GM12878 (cell line): Measurements from ENCODE around the gene INHA. TPM values are rescaled to one million over a fixed set of nuclear protein-coding genes. Genes with fewer than 3 reads are reported as not detected.

Experiments
- ATAC-seq: fragments of 200-7000 bp; cut with Tn5 transposase; 3 replicates; pipeline ENCODE4 v1.9.1; 2020; ENCODE audit warnings: mild to moderate bottlenecking, moderate library complexity
- BruUV-seq: library from RNA; stranded (reverse); fragments of 400-500 nt; replicated peaks from 2 replicates; lab custom pipeline; 2021; lab: Mats Ljungman, UMichigan
- CTCF ChIA-PET: fragments of 300-600 bp; sonication (Branson Sonifier 250); formaldehyde crosslinking; extraction: SDS; loops from one replicate; lab custom pipeline; 2021; ENCODE audit warnings: inconsistent platforms; lab: Yijun Ruan, JAX
- POLR2A ChIA-PET: fragments of 350-600 bp; formaldehyde crosslinking; extraction: SDS; loops from one replicate; lab custom pipeline; 2021; ENCODE audit warnings: inconsistent platforms; lab: Charles Lee
- RAD21 ChIA-PET: fragments of 300-600 bp; sonication (Branson Sonifier 250); formaldehyde crosslinking; loops from one replicate; lab custom pipeline; 2023; ENCODE audit warnings: antibody characterized with exemption; ENCODE audit not compliant: unreplicated experiment; lab: Charles Lee
- SMC1A ChIA-PET: fragments of 300-600 bp; sonication (Branson Sonifier 250); formaldehyde crosslinking; loops from one replicate; lab custom pipeline; 2023; ENCODE audit not compliant: unreplicated experiment, uncharacterized antibody; lab: Charles Lee
- DNase-seq: peaks from one replicate; pipeline ENCODE4 v3.0.0-alpha.2; 2011; ENCODE audit warnings: low read depth, low spot score
- FAIRE-seq: peaks from 3 replicates; lab custom pipeline; 2011; peaks lifted over from hg19 to GRCh38; lab: Jason Lieb, UNC
- H2AFZ ChIP-seq: 2 replicates; pipeline ENCODE4 v1.6.0; 2011; ENCODE audit warnings: low read depth, low read length, control low read depth; ENCODE audit not compliant: control insufficient read depth
- H3K27ac ChIP-seq: 2 replicates; pipeline ENCODE4 v1.5.1; 2011; ENCODE audit warnings: control low read depth; ENCODE audit not compliant: control insufficient read depth, insufficient read depth
- H3K27me3 ChIP-seq, 2 experiments: replicated peaks in 1 of 2; 2 replicates each; pipeline versions ENCODE4 v1.6.0 to v1.6.1; 2011; ENCODE audit warnings: low read length in 1 of 2; ENCODE audit not compliant: control insufficient read depth in 2 of 2, insufficient read depth in 2 of 2
- H3K36me3 ChIP-seq, 2 experiments: 2 replicates each; pipeline ENCODE4 v1.5.1; 2011; ENCODE audit warnings: low read length in 1 of 2; ENCODE audit not compliant: control insufficient read depth in 2 of 2, insufficient read depth in 2 of 2
- H3K4me1 ChIP-seq: 2 replicates; pipeline ENCODE4 v1.6.1; 2011; ENCODE audit warnings: mild to moderate bottlenecking, low read length, moderate library complexity, mixed read lengths; ENCODE audit not compliant: control insufficient read depth, insufficient read depth
- H3K4me2 ChIP-seq: 2 replicates; pipeline ENCODE4 v1.6.0; 2011; ENCODE audit warnings: control low read depth; ENCODE audit not compliant: control insufficient read depth, insufficient read depth
- H3K4me3 ChIP-seq: fragments of 200-600 bp; sonication (generic); 2 replicates; pipeline ENCODE4 v1.5.1; 2016
- H3K79me2 ChIP-seq: 2 replicates; pipeline ENCODE4 v1.6.0; 2011; ENCODE audit warnings: low read length; ENCODE audit not compliant: control insufficient read depth, insufficient read depth
- H3K9ac ChIP-seq: 2 replicates; pipeline ENCODE4 v1.8.0; 2011; ENCODE audit warnings: low read length, control low read depth, mixed read lengths; ENCODE audit not compliant: control insufficient read depth, insufficient read depth
- H3K9me3 ChIP-seq: replicated peaks from 3 replicates; pipeline ENCODE4 v1.5.1; 2011; ENCODE audit warnings: mild to moderate bottlenecking, low read length; ENCODE audit not compliant: control insufficient read depth, insufficient read depth
- H4K20me1 ChIP-seq: 2 replicates; pipeline ENCODE4 v1.6.0; 2011; ENCODE audit not compliant: control insufficient read depth, insufficient read depth
- BACH1 ChIP-seq: fragments of 450-650 bp; IDR thresholded peaks from 2 replicates; pipeline ENCODE4 v1.6.1; 2017; ENCODE audit warnings: mild to moderate bottlenecking, borderline replicate concordance
- DPF2 ChIP-seq: fragments of 450-650 bp; IDR thresholded peaks from 2 replicates; pipeline ENCODE4 v1.6.1; 2017; ENCODE audit warnings: mild to moderate bottlenecking
- ESRRA ChIP-seq: IDR thresholded peaks from 2 replicates; pipeline ENCODE4 v1.6.1; 2012; ENCODE audit warnings: mild to moderate bottlenecking, low read length, improper control_type of control experiment
- ETV6 ChIP-seq, 2 experiments: fragments of 450-650 bp in 1 of 2; IDR thresholded peaks in 1 of 2; conservative IDR thresholded peaks in 1 of 2; 2 replicates each; pipeline ENCODE4 v1.6.1; 2014; ENCODE audit warnings: antibody characterized with exemption in 1 of 2, borderline replicate concordance in 1 of 2, low read depth in 1 of 2, mild to moderate bottlenecking in 1 of 2, moderate library complexity in 1 of 2
- HDAC6 ChIP-seq: fragments of 200-600 bp; sonication (generic); IDR thresholded peaks from one replicate; pipeline ENCODE4 v1.8.0; 2017; ENCODE audit warnings: antibody characterized with exemption; ENCODE audit not compliant: unreplicated experiment
- KAT2A ChIP-seq: conservative IDR thresholded peaks from 2 replicates; pipeline ENCODE4 v1.6.1; 2011; ENCODE audit warnings: low read depth, low read length; ENCODE audit not compliant: control insufficient read depth
- NFIC ChIP-seq: IDR thresholded peaks from 2 replicates; pipeline ENCODE4 v1.6.1; 2012; ENCODE audit warnings: low read depth, mild to moderate bottlenecking, inconsistent platforms, low read length, moderate library complexity
- NRF1 ChIP-seq: conservative IDR thresholded peaks from 2 replicates; pipeline ENCODE4 v1.6.1; 2011; ENCODE audit warnings: mild to moderate bottlenecking, low read depth, low read length, improper control_type of control experiment
- PAX5 ChIP-seq: IDR thresholded peaks from 2 replicates; pipeline ENCODE4 v1.6.1; 2011; ENCODE audit warnings: low read depth, low read length, borderline replicate concordance
- RCOR1 ChIP-seq: conservative IDR thresholded peaks from 2 replicates; pipeline ENCODE4 v1.6.1; 2012; ENCODE audit warnings: low read depth, low read length, improper control_type of control experiment
- TAF1 ChIP-seq: IDR thresholded peaks from 2 replicates; pipeline ENCODE4 v1.6.1; 2011; ENCODE audit warnings: mild to moderate bottlenecking, low read depth, low read length, borderline replicate concordance
- ZZZ3 ChIP-seq: IDR thresholded peaks from 2 replicates; pipeline ENCODE4 v1.6.1; 2011; ENCODE audit warnings: low read depth; ENCODE audit not compliant: control insufficient read depth, insufficient read length
- WGBS: methylation state at CpG from one replicate; pipeline ENCODE4 v1.1.6; 2016; ENCODE audit warnings: low lambda C conversion rate; ENCODE audit not compliant: insufficient replicate concordance, insufficient coverage; ENCODE audit errors: missing lambda C conversion rate; 5-methylcytosine and 5-hydroxymethylcytosine counted together
- in situ Hi-C: fragments of 300-500 bp; cut with MboI; formaldehyde crosslinking; loops from 9 replicates; pipeline ENCODE4 v1.14.3; 2018; ENCODE audit warnings: mixed read lengths
- intact Hi-C: fragments of 100-400 bp; cut with micrococcal nuclease; formaldehyde crosslinking; loops from one replicate; pipeline ENCODE4 v1.14.2; 2022; ENCODE audit not compliant: unreplicated experiment
- polyA plus RNA-seq, 11 experiments: library from polyadenylated mRNA; depleted of rRNA in 4 of 11; unstranded in 6 of 11; stranded (reverse) in 5 of 11; fragments of >200 nt; fragmentation: Nextera tagmentation in 4 of 11; fragmentation: Illumina TruSeq in 1 of 11; extraction: Ambion mirVana in 4 of 11; extraction: Trizol in 1 of 11; gene quantifications; 1 replicate in 1 of 11; 2 replicates in 10 of 11; pipeline versions ENCODE4 v1.2.1 to v1.2.3, GENCODE V29; 2011 to 2016; ENCODE audit warnings: inconsistent platforms in 2 of 11, missing spikeins in 2 of 11, low read depth in 1 of 11
- total RNA-seq, 4 experiments: library from RNA; depleted of rRNA in 3 of 4; stranded (reverse); fragments of >200 nt in 3 of 4; fragmentation: Illumina TruSeq in 1 of 4; extraction: Trizol in 1 of 4; gene quantifications; 2 replicates each; pipeline versions ENCODE4 v1.2.1 to v1.2.3, GENCODE V29; 2013 to 2021
- TF ChIP-seq, protein P1 (sequence below): fragments of 450-650 bp; IDR thresholded peaks from 2 replicates; pipeline ENCODE4 v1.6.1; 2017; ENCODE audit warnings: borderline replicate concordance
- TF ChIP-seq, protein P2 (sequence below): IDR thresholded peaks from 2 replicates; pipeline ENCODE4 v1.6.1; 2011; ENCODE audit warnings: borderline replicate concordance, low read depth, mild to moderate bottlenecking, moderate library complexity, low read length; ENCODE audit not compliant: insufficient read depth, poor library complexity, severe bottlenecking
- TF ChIP-seq, protein P3 (sequence below): fragments of 450-650 bp; IDR thresholded peaks from 2 replicates; pipeline ENCODE4 v1.6.1; 2017; ENCODE audit warnings: mild to moderate bottlenecking, low read depth, inconsistent platforms; ENCODE audit not compliant: poor library complexity, severe bottlenecking

The INHA gene
- total and polyA plus RNA-seq, 10 of the 15 experiments (the other 5 are each of a cell fraction or from before 2014, with no cell fraction given), result not detected

GRCh38 chr2:219574484-219575311, 2.6 kb downstream of the INHA start:
- Histone ChIP-seq H4K20me1 (no peaks in the 10 kb centered on the region), H3K4me1 (no peaks in the 10 kb centered on the region), H3K9ac (no peak overlapping the region), H3K27me3 (peaks cover 2 to 4% of the 10 kb centered on the region in 2 experiments; a peak in 3 of 4 replicates), H3K27ac (no peak overlapping the region), H2AFZ (no peak overlapping the region), H3K4me2 (no peak overlapping the region), H3K4me3 (no peak overlapping the region), H3K79me2 (no peaks in the 10 kb centered on the region), H3K9me3 (no peaks in the 10 kb centered on the region), H3K36me3 (no peaks in the 10 kb centered on the region)
- RAD21 ChIA-PET, result no interaction called here
- intact Hi-C loops, result no loop called here
- no TSS peak for BruUV-seq
- ATAC-seq (no peak), DNase-seq (no peak), FAIRE-seq (no peak)
- WGBS, result 32% methylated on average over 22 of the region's 22 CpGs
- SMC1A ChIA-PET, result no interaction called here
- CTCF ChIA-PET, result interaction anchor here (1.4 kb wide), 1 partner anchor 14 kb away, joined by 3 read pairs; no protein-coding TSS in a partner anchor
- in situ Hi-C loops, result no loop called here
- POLR2A ChIA-PET, result no interaction called here
- TF ChIP-seq TAF1 (no peak), ESRRA (no peak), DPF2 (no peak), RCOR1 (no peak), BACH1 (no peak), PAX5 (no peak), NRF1 (no peak), NFIC (no peak), ETV6 (conservative IDR thresholded peaks at IDR 0.05 in 1 of 2, IDR thresholded peaks at IDR 0.05 in 1 of 2; ENCODE audit: borderline replicate concordance in 1 of 2, low read depth in 1 of 2) (no peak), ZZZ3 (no peak), HDAC6 (no peak), KAT2A (no peak)
- TF ChIP-seq, protein P1, sequence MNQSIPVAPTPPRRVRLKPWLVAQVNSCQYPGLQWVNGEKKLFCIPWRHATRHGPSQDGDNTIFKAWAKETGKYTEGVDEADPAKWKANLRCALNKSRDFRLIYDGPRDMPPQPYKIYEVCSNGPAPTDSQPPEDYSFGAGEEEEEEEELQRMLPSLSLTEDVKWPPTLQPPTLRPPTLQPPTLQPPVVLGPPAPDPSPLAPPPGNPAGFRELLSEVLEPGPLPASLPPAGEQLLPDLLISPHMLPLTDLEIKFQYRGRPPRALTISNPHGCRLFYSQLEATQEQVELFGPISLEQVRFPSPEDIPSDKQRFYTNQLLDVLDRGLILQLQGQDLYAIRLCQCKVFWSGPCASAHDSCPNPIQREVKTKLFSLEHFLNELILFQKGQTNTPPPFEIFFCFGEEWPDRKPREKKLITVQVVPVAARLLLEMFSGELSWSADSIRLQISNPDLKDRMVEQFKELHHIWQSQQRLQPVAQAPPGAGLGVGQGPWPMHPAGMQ, result no peak
- TF ChIP-seq, protein P2, sequence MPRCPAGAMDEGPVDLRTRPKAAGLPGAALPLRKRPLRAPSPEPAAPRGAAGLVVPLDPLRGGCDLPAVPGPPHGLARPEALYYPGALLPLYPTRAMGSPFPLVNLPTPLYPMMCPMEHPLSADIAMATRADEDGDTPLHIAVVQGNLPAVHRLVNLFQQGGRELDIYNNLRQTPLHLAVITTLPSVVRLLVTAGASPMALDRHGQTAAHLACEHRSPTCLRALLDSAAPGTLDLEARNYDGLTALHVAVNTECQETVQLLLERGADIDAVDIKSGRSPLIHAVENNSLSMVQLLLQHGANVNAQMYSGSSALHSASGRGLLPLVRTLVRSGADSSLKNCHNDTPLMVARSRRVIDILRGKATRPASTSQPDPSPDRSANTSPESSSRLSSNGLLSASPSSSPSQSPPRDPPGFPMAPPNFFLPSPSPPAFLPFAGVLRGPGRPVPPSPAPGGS, result no peak
- TF ChIP-seq, protein P3, sequence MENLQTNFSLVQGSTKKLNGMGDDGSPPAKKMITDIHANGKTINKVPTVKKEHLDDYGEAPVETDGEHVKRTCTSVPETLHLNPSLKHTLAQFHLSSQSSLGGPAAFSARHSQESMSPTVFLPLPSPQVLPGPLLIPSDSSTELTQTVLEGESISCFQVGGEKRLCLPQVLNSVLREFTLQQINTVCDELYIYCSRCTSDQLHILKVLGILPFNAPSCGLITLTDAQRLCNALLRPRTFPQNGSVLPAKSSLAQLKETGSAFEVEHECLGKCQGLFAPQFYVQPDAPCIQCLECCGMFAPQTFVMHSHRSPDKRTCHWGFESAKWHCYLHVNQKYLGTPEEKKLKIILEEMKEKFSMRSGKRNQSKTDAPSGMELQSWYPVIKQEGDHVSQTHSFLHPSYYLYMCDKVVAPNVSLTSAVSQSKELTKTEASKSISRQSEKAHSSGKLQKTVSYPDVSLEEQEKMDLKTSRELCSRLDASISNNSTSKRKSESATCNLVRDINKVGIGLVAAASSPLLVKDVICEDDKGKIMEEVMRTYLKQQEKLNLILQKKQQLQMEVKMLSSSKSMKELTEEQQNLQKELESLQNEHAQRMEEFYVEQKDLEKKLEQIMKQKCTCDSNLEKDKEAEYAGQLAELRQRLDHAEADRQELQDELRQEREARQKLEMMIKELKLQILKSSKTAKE, result no peak
